H1 (cell line): Measurements from ENCODE around the gene EDEM2. TPM values are rescaled to one million over a fixed set of nuclear protein-coding genes. Genes with fewer than 3 reads are reported as not detected.
A peak's percentile ranks its signal among the peaks of the same experiment; 100 is the strongest.

Source experiments
- CTCF ChIA-PET: fragments of 300-600 bp; sonication (Branson Sonifier 250); formaldehyde crosslinking; loops from one replicate; lab custom pipeline; 2021; ENCODE audit not compliant: partially characterized antibody; lab: Charles Lee
- POLR2A ChIA-PET: fragments of 300-600 bp; sonication (Branson Sonifier 250); formaldehyde crosslinking; loops from one replicate; lab custom pipeline; 2021; ENCODE audit warnings: inconsistent platforms; ENCODE audit not compliant: partially characterized antibody; lab: Charles Lee
- DNase-seq, 2 experiments: peaks; one replicate each; pipeline versions ENCODE4 v3.0.0 to v3.0.0-alpha.2; 2010 to 2022; ENCODE audit warnings: low spot score in 2 of 2, low read depth in 1 of 2, mixed read lengths in 1 of 2
- FAIRE-seq: peaks from 2 replicates; lab custom pipeline; 2011; peaks lifted over from hg19 to GRCh38; lab: Jason Lieb, UNC
- H2AFZ ChIP-seq: 2 replicates; pipeline ENCODE4 v1.8.1; 2012; ENCODE audit warnings: low read length, inconsistent platforms
- H2AK5ac ChIP-seq: 2 replicates; pipeline ENCODE4 v1.6.1; 2013; ENCODE audit warnings: low read depth, low read length
- H2BK120ac ChIP-seq: replicated peaks from 2 replicates; pipeline ENCODE3; 2013; ENCODE audit warnings: low read depth, low read length, inconsistent platforms
- H2BK12ac ChIP-seq: 2 replicates; pipeline ENCODE4 v1.6.1; 2013; ENCODE audit warnings: low read depth, low read length
- H2BK15ac ChIP-seq: 2 replicates; pipeline ENCODE4 v1.6.1; 2013; ENCODE audit warnings: low read length
- H2BK20ac ChIP-seq: 2 replicates; pipeline ENCODE4 v1.6.1; 2013; ENCODE audit warnings: low read length
- H2BK5ac ChIP-seq: 2 replicates; pipeline ENCODE4 v1.6.1; 2013; ENCODE audit warnings: low read depth, low read length
- H3K14ac ChIP-seq: 2 replicates; pipeline ENCODE4 v1.6.1; 2013; ENCODE audit warnings: inconsistent platforms; ENCODE audit not compliant: insufficient read length
- H3K18ac ChIP-seq: 2 replicates; pipeline ENCODE4 v1.6.1; 2013; ENCODE audit warnings: low read length; ENCODE audit errors: extremely low read depth
- H3K23ac ChIP-seq: 2 replicates; pipeline ENCODE4 v1.6.1; 2013; ENCODE audit warnings: inconsistent platforms; ENCODE audit not compliant: insufficient read length
- H3K23me2 ChIP-seq: 2 replicates; pipeline ENCODE4 v1.6.1; 2013; ENCODE audit warnings: low read depth, low read length
- H3K27ac ChIP-seq: 2 replicates; pipeline ENCODE4 v1.6.1; 2011; ENCODE audit warnings: low read depth, low read length, inconsistent platforms
- H3K27me3 ChIP-seq, 4 experiments: replicated peaks in 1 of 4; 1 replicate in 1 of 4; 2 replicates in 3 of 4; pipeline versions ENCODE4 v1.6.1 to v1.8.1; 2011 to 2013; ENCODE audit warnings: low read length in 3 of 4, mild to moderate bottlenecking in 3 of 4, inconsistent platforms in 2 of 4, mixed read lengths in 2 of 4, moderate library complexity in 1 of 4; ENCODE audit not compliant: control insufficient read depth in 3 of 4, insufficient read depth in 3 of 4; ENCODE audit errors: extremely low read depth in 1 of 4
- H3K36me3 ChIP-seq, 4 experiments: 2 replicates each; pipeline versions ENCODE4 v1.6.1 to v1.8.1; 2011 to 2013; ENCODE audit warnings: mild to moderate bottlenecking in 4 of 4, low read length in 3 of 4, moderate library complexity in 2 of 4, control low read depth in 1 of 4, inconsistent platforms in 1 of 4; ENCODE audit not compliant: insufficient read depth in 4 of 4, control insufficient read depth in 2 of 4
- H3K4ac ChIP-seq: replicated peaks from 2 replicates; pipeline ENCODE3; 2013; ENCODE audit warnings: low read length, low read depth, mixed read lengths, inconsistent platforms; ENCODE audit not compliant: insufficient read length
- H3K4me1 ChIP-seq, 4 experiments: replicated peaks in 1 of 4; 1 replicate in 1 of 4; 2 replicates in 3 of 4; pipeline versions ENCODE4 v1.6.1 to v1.8.1; 2011 to 2013; ENCODE audit warnings: low read length in 3 of 4, inconsistent platforms in 2 of 4, mixed read lengths in 1 of 4; ENCODE audit not compliant: insufficient read depth in 4 of 4, control insufficient read depth in 3 of 4
- H3K4me2 ChIP-seq, 2 experiments: 2 replicates each; pipeline versions ENCODE4 v1.6.1 to v1.8.1; 2011 to 2013; ENCODE audit warnings: low read depth in 2 of 2, low read length in 2 of 2, control low read depth in 1 of 2, inconsistent platforms in 1 of 2, mild to moderate bottlenecking in 1 of 2; ENCODE audit not compliant: insufficient read depth in 1 of 2
- H3K4me3 ChIP-seq, 4 experiments: fragments of 200-600, 300-600 bp in 1 of 4; sonication (generic), shearing (Covaris generic), sonication (Bioruptor Twin) in 1 of 4; 2 replicates each; pipeline versions ENCODE4 v1.5.1 to v1.8.1; 2011 to 2016; ENCODE audit warnings: low read length in 4 of 4, low read depth in 3 of 4, control low read depth in 2 of 4, inconsistent platforms in 2 of 4, mild to moderate bottlenecking in 2 of 4, mixed read lengths in 1 of 4, moderate library complexity in 1 of 4; ENCODE audit not compliant: insufficient read depth in 2 of 4; ENCODE audit errors: extremely low read depth in 1 of 4
- H3K56ac ChIP-seq: replicated peaks from 2 replicates; pipeline ENCODE3; 2013; ENCODE audit warnings: low read depth, mild to moderate bottlenecking, mixed read lengths, low read length, inconsistent platforms; ENCODE audit not compliant: insufficient read length
- H3K79me1 ChIP-seq: 2 replicates; pipeline ENCODE4 v1.6.1; 2013; ENCODE audit warnings: low read depth, low read length, control low read depth
- H3K79me2 ChIP-seq, 2 experiments: 2 replicates each; pipeline versions ENCODE4 v1.6.1 to v1.8.1; 2012 to 2013; ENCODE audit warnings: low read length in 2 of 2, mild to moderate bottlenecking in 2 of 2, inconsistent platforms in 1 of 2; ENCODE audit not compliant: insufficient read depth in 2 of 2, control insufficient read depth in 1 of 2
- H3K9ac ChIP-seq, 4 experiments: replicated peaks in 1 of 4; 1 replicate in 1 of 4; 2 replicates in 3 of 4; pipeline versions ENCODE4 v1.6.1 to v1.8.1; 2011 to 2013; ENCODE audit warnings: low read depth in 3 of 4, low read length in 3 of 4, control low read depth in 2 of 4, mild to moderate bottlenecking in 2 of 4, moderate library complexity in 2 of 4, inconsistent platforms in 1 of 4; ENCODE audit errors: extremely low read depth in 1 of 4
- H3K9me3 ChIP-seq, 2 experiments: 2 replicates each; pipeline versions ENCODE4 v1.6.1 to v1.8.1; 2012 to 2013; ENCODE audit warnings: mild to moderate bottlenecking in 2 of 2, moderate library complexity in 2 of 2, control low read depth in 1 of 2, inconsistent platforms in 1 of 2, low read depth in 1 of 2, low read length in 1 of 2, mixed read lengths in 1 of 2; ENCODE audit not compliant: insufficient read depth in 2 of 2
- H4K20me1 ChIP-seq, 2 experiments: replicated peaks in 1 of 2; 2 replicates each; pipeline versions ENCODE3 to v1.8.1; 2011 to 2013; ENCODE audit warnings: inconsistent platforms in 2 of 2, low read length in 2 of 2, mild to moderate bottlenecking in 1 of 2; ENCODE audit not compliant: insufficient read depth in 2 of 2, control insufficient read depth in 1 of 2
- H4K5ac ChIP-seq: 2 replicates; pipeline ENCODE4 v1.6.1; 2013; ENCODE audit warnings: low read length, low read depth, mixed read lengths, inconsistent platforms; ENCODE audit not compliant: insufficient read length
- H4K8ac ChIP-seq: 2 replicates; pipeline ENCODE4 v1.8.0; 2013; ENCODE audit warnings: mild to moderate bottlenecking, moderate library complexity, low read length, inconsistent platforms; ENCODE audit not compliant: insufficient read depth; ENCODE audit errors: extremely low read depth
- H4K91ac ChIP-seq: replicated peaks from 2 replicates; pipeline ENCODE3; 2013; ENCODE audit warnings: low read length, mixed read lengths, inconsistent platforms; ENCODE audit not compliant: insufficient read length
- ATF3 ChIP-seq: IDR thresholded peaks from 2 replicates; pipeline ENCODE4 v1.6.1; 2011; ENCODE audit warnings: low read depth, mild to moderate bottlenecking, low read length; ENCODE audit not compliant: insufficient read depth
- BCL11A ChIP-seq, 2 experiments: IDR thresholded peaks; one replicate each; pipeline ENCODE4 v1.6.1; 2011; ENCODE audit warnings: low read depth in 2 of 2, low read length in 2 of 2, mild to moderate bottlenecking in 2 of 2
- CTCF ChIP-seq, 3 experiments: IDR thresholded peaks; 1 replicate in 2 of 3; 2 replicates in 1 of 3; pipeline versions ENCODE4 v1.5.1 to v1.6.1; 2011; ENCODE audit warnings: low read length in 3 of 3, mild to moderate bottlenecking in 3 of 3, inconsistent platforms in 2 of 3, low read depth in 1 of 3, moderate library complexity in 1 of 3; ENCODE audit not compliant: insufficient read depth in 1 of 3; ENCODE audit errors: control extremely low read depth in 1 of 3
- GABPA ChIP-seq: IDR thresholded peaks from 2 replicates; pipeline ENCODE4 v1.6.1; 2011; ENCODE audit warnings: mild to moderate bottlenecking, low read length, moderate library complexity, borderline replicate concordance; ENCODE audit not compliant: insufficient read depth
- MAX ChIP-seq: IDR thresholded peaks from 2 replicates; pipeline ENCODE4 v1.6.1; 2012; ENCODE audit warnings: inconsistent platforms
- TAF1 ChIP-seq: IDR thresholded peaks from 2 replicates; pipeline ENCODE4 v1.6.1; 2011; ENCODE audit warnings: mild to moderate bottlenecking, low read depth, low read length
- TAF7 ChIP-seq: optimal IDR thresholded peaks from 2 replicates; pipeline ENCODE3; 2011; ENCODE audit warnings: low read depth, mild to moderate bottlenecking, inconsistent platforms, low read length, moderate library complexity, borderline replicate concordance
- WGBS, 2 experiments: shearing (Covaris generic) in 1 of 2; methylation state at CpG; one replicate each; pipeline versions ENCODE4 v1.1.6 to v1.1.7; 2013 to 2015; ENCODE audit warnings: low lambda C conversion rate in 2 of 2, mixed read lengths in 2 of 2, inconsistent platforms in 1 of 2, low coverage in 1 of 2, missing lambda C conversion rate in 1 of 2; ENCODE audit not compliant: insufficient replicate concordance in 2 of 2, insufficient coverage in 1 of 2, insufficient read length in 1 of 2; ENCODE audit errors: extremely low coverage in 1 of 2, missing lambda C conversion rate in 1 of 2; 5-methylcytosine and 5-hydroxymethylcytosine counted together
- polyA plus RNA-seq, 7 experiments: library from polyadenylated mRNA; depleted of rRNA in 3 of 7; stranded (reverse) in 5 of 7; unstranded in 2 of 7; fragments of >200 nt in 5 of 7; fragments of 200-250 nt in 2 of 7; gene quantifications; 1 replicate in 5 of 7; 2 replicates in 1 of 7; 4 replicates in 1 of 7; pipeline versions ENCODE4 v1.2.1 to v1.2.3, GENCODE V29; 2011 to 2013; ENCODE audit warnings: missing spikeins in 2 of 7, mixed read lengths in 2 of 7
- total RNA-seq: library from RNA; stranded (reverse); fragmentation: NEBNext Ultra II Directional; extraction: Animal tissue kit (Norgen Biotek cat#: 25700); gene quantifications from 2 replicates; pipeline ENCODE4 v1.2.1, GENCODE V29; 2021

The EDEM2 gene
- total and polyA plus RNA-seq, 2 of the 8 experiments (the other 6 are each of a cell fraction or from before 2014, with no cell fraction given) = 15.2 to 19.6 TPM

- no peak overlapping the region for H2BK120ac ChIP-seq
- peak overlapping the region; percentile 88 for H2BK15ac ChIP-seq
- no peaks in the 10 kb centered on the region for H3K9me3 ChIP-seq
- H3K79me2 ChIP-seq = no peaks in the 10 kb centered on the region
- ChIA-PET CTCF (interaction anchor here (0.6 to 1.3 kb wide), 2 partner anchors 30 to 34 kb away, joined by 3 to 4 read pairs; no protein-coding TSS in a partner anchor), POLR2A (interaction anchor here (0.6 kb wide), 1 partner anchor 10 kb away, joined by 3 read pairs; no protein-coding TSS in a partner anchor)
- H3K27me3 ChIP-seq = peaks cover 0 to 2% (median 0%) of the 10 kb centered on the region in 4 experiments; a peak in 2 of 7 replicates
- H3K4ac ChIP-seq = peak overlapping the region; percentile 44
- H3K23ac ChIP-seq = no peak overlapping the region
- no peak overlapping the region for H3K9ac ChIP-seq
- no peak overlapping the region; the same call in 1 of the 2 replicates for H2BK5ac ChIP-seq
- peaks cover 0 to 14% (median 8%) of the 10 kb centered on the region in 4 experiments; a peak in 6 of 7 replicates for H3K4me1 ChIP-seq
- H2AK5ac ChIP-seq = peak overlapping the region; percentile 75; the same call in 1 of the 2 replicates
- peak overlapping the region; percentile 80; the same call in 1 of the 2 replicates for H2BK20ac ChIP-seq
- H3K18ac ChIP-seq = no peak overlapping the region; the same call in 1 of the 2 replicates
- H3K4me2 ChIP-seq = peak overlapping the region; percentile 22 to 58
- no peak overlapping the region for H3K14ac ChIP-seq
- H2BK12ac ChIP-seq = peak overlapping the region; percentile 87
- DNase-seq (peak in 1 of 2 experiments; percentile 74), FAIRE-seq (no peak)
- peak overlapping the region; percentile 80; the same call in 1 of the 2 replicates for H4K8ac ChIP-seq
- H3K36me3 ChIP-seq = no peaks in the 10 kb centered on the region
- H3K79me1 ChIP-seq = no peaks in the 10 kb centered on the region
- no peak overlapping the region for H4K5ac ChIP-seq
- H3K27ac ChIP-seq = no peak overlapping the region
- H4K20me1 ChIP-seq = no peaks in the 10 kb centered on the region
- peaks cover 6% of the 10 kb centered on the region; the same call in 1 of the 2 replicates for H3K23me2 ChIP-seq
- no peak overlapping the region; the same call in 1 of the 2 replicates for H2AFZ ChIP-seq
- H3K56ac ChIP-seq = no peak overlapping the region
- H4K91ac ChIP-seq = peak overlapping the region; percentile 89
- 0 out of 8 replicates have a peak overlapping the region, but pooled peaks of 1 of the 4 experiments have one; percentile 23 for H3K4me3 ChIP-seq
- WGBS, 2 experiments = 81% methylated on average over 37 of the region's 49 CpGs; no CpG with 5 or more reads in 1 of the 2 experiments
- TF ChIP-seq TAF1 = no peak
- TF ChIP-seq MAX = peak; percentile 91
- no peak for TF ChIP-seq BCL11A (IDR thresholded peaks at IDR 0.05; ENCODE audit: low read depth in 2 of 2, low read length in 2 of 2)
- 0 out of 2 replicates have a peak, but pooled peaks have one; percentile 35 for TF ChIP-seq GABPA
- TF ChIP-seq CTCF (IDR thresholded peaks at IDR 0.05; ENCODE audit: control extremely low read depth in 1 of 3, insufficient read depth in 1 of 3, low read depth in 1 of 3, low read length in 3 of 3) = no peak
- no peak for TF ChIP-seq TAF7
- no peak for TF ChIP-seq ATF3
These were observed 27.5 kb upstream of the EDEM2 start for GRCh38 chr20:35174458-35175216.
